Ramos (cell line): ENCODE measurements around the gene MPDU1.

Source experiments
- in situ Hi-C: fragments of 300-500 bp; cut with MboI; formaldehyde crosslinking; loops from one replicate; pipeline ENCODE4 v1.14.3; 2022; ENCODE audit warnings: low sequenced_read_pairs; ENCODE audit not compliant: unreplicated experiment

MPDU1 gene

DNA sequence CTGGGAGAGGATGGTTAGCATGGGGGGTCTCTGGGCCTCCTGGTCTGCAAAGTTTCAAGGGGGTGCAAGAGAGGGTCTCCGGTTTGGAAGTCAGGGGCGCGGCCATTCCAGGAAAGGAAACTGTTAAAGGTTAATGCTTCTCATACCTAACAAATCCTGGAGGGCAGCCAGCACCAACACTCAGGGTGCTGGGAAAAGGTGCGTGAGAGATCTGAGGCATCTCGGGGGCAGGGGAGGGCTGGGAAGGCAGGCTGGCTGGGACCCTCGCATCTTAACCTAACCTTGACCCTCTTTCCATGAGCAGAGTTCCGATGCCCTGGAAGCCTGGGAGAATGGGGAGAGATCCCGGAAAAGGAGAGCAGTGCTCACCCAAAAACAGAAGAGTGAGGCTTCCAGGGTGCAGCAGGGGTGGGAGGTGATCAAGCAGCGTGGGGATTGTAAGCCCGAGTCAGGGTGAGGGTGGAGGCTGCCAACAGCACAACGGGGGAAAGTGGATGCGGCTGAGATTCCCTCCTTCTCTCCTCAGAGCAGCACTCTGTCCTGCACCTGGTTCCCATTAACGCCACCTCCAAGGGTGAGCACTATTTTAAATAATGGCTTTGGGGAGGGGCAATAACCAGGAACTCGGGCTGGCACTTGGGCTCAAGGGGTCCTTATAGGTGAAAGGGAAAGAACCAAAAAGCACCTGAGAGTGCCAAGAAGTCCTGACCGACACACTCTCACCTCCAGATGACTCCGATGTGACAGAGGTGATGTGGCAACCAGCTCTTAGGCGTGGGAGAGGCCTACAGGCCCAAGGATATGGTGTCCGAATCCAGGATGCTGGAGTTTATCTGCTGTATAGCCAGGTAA lies 24.1 kb upstream of the MPDU1 start:
- in situ Hi-C loops: no loop called here

DNA sequence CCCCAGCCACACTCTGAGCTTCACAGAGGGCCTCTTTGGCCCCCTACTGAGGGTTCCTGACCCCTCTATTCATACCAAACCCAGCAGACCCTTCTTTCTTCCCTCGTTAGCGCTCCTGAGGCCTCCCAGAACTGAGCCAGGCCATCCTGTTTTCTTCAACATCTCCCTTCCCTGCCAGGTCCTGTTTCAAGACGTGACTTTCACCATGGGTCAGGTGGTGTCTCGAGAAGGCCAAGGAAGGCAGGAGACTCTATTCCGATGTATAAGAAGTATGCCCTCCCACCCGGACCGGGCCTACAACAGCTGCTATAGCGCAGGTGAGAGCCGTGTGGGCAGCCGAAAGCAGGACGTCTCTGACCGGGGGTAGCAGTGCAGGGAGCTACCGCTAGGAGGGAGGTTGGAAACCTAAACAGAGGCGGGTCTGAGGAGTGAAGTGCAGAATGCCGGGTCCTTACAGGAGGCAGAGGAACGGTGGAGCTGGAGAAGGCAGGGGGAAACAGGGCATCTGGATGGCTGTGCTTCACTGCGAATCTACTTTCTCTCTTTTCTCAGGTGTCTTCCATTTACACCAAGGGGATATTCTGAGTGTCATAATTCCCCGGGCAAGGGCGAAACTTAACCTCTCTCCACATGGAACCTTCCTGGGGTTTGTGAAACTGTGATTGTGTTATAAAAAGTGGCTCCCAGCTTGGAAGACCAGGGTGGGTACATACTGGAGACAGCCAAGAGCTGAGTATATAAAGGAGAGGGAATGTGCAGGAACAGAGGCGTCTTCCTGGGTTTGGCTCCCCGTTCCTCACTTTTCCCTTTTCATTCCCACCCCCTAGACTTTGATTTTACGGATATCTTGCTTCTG lies 23.3 kb upstream of the MPDU1 start:
- in situ Hi-C loops: no loop called here

DNA sequence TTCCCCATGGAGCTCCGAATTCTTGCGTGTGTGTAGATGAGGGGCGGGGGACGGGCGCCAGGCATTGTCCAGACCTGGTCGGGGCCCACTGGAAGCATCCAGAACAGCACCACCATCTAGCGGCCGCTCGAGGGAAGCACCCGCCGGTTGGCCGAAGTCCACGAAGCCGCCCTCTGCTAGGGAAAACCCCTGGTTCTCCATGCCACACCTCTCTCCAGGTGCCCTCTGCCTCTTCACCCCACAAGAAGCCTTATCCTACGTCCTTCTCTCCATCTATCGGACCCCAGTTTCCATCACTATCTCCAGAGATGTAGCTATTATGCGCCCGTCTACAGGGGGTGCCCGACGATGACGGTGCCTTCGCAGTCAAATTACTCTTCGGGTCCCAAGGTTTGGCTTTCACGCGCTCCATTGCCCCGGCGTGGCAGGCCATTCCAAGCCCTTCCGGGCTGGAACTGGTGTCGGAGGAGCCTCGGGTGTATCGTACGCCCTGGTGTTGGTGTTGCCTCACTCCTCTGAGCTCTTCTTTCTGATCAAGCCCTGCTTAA lies 22.6 kb upstream of the MPDU1 start:
- in situ Hi-C loops: no loop called here

DNA sequence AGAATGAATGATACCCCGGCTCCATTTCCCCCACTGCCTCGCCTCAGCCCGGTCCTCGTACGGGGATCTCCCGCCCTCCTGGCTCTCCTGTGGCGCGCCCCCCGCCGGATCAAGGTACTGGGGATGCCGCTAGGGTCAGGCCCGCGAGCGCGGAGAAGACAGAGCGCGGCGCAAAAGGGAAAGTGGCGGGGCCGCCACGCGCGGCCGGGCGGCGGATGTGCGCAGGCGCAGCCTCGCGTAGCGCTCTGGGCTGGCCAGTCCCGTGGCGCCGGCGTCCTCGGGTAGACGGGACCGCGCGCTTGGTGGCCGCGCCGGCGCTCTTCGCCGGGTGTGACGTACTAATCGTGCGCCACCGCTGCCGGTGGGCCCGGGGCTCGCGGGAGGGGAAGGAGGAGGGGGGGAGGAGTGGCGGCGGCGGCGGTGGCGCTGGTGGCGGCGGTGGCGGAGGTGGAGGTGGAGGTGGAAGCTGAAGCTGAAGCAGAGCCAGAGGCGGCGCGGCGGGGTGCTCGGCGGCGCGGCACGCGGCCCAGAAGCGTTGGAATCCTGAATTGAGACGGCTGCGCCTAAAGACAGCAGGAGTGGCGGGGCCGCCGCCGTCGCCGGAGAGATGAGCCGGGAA lies 22.0 kb upstream of the MPDU1 start, which contains the start of gene SENP3:
SENP3 (plus strand) TSS at position 331 of the 619 bp plus-strand sequence. CDS start 1,158 bp downstream, outside the sequence.
- in situ Hi-C loops: no loop called here

DNA sequence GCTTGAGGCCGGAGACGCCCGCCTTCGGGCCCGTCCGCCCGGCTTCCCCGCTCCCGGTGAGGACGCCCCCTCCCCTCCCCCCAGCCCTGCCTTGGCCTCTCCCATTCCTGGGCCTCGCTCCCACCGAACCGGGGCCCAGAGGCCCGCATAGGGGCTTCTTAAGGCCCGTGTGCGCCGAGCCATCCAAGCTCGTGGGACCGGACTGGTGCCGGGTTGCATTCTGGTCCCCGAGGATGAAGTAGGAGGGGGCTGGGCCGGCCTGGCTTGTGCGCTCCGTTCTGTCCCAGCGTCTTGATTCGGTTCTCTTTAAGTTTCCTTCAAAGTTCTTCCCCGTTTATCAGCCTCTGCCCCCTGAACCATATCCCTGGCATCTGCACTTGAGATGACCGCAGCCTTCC lies 21.4 kb upstream of the MPDU1 start:
- in situ Hi-C loops: no loop called here

DNA sequence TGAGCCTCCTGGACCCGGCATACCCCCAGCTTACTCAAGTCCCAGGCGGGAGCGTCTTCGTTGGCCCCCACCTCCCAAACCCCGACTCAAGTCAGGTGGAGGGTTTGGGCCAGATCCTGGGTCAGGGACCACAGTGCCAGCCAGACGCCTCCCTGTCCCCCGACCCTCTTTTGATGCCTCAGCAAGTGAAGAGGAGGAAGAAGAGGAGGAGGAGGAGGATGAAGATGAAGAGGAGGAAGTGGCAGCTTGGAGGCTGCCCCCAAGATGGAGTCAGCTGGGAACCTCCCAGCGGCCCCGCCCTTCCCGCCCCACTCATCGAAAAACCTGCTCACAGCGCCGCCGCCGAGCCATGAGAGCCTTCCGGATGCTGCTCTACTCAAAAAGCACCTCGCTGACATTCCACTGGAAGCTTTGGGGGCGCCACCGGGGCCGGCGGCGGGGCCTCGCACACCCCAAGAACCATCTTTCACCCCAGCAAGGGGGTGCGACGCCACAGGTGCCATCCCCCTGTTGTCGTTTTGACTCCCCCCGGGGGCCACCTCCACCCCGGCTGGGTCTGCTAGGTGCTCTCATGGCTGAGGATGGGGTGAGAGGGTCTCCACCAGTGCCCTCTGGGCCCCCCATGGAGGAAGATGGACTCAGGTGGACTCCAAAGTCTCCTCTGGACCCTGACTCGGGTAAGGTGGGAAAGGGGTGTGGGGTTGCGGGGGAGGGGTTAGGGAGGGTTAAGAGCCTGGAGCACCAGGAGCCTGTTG lies 20.4 kb upstream of the MPDU1 start:
- in situ Hi-C loops: no loop called here

DNA sequence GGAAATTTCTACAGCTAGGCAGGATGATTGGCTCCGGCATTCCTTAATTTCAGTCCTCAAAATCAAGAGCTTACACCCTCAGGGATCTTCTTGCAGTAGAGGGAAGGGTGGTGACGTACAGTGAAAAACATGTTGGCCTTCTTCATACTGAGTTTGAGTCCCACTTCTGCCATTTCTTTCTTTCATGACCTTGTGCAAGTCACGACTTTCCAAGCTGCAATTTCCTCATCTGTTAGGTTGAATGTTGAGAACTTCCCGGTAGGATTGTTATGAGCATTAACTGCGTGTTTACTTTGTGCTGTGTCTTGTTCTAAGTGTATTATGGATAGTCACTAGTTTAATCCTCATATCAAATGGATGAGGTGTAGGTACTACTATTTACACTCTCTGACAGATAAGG lies 14.1 kb upstream of the MPDU1 start:
- in situ Hi-C loops: no loop called here

DNA sequence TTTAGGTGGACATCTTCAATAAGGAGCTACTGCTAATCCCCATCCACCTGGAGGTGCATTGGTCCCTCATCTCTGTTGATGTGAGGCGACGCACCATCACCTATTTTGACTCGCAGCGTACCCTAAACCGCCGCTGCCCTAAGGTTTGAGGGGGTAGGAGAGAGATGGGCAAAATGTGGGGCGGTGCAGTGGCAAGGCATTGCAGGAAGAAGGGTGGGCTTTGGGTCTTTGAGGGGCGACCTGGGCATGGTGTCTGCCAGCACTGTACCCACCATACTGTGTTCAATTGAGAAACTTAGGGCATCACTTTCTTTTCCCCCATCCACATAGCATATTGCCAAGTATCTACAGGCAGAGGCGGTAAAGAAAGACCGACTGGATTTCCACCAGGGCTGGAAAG lies 13.3 kb upstream of the MPDU1 start:
- in situ Hi-C loops: no loop called here

DNA sequence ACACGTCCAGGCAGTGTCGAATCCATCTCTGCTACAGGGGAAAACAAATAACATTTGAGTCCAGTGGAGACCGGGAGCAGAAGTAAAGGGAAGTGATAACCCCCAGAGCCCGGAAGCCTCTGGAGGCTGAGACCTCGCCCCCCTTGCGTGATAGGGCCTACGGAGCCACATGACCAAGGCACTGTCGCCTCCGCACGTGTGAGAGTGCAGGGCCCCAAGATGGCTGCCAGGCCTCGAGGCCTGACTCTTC lies 11.4 kb upstream of the MPDU1 start:
- in situ Hi-C loops: no loop called here

DNA sequence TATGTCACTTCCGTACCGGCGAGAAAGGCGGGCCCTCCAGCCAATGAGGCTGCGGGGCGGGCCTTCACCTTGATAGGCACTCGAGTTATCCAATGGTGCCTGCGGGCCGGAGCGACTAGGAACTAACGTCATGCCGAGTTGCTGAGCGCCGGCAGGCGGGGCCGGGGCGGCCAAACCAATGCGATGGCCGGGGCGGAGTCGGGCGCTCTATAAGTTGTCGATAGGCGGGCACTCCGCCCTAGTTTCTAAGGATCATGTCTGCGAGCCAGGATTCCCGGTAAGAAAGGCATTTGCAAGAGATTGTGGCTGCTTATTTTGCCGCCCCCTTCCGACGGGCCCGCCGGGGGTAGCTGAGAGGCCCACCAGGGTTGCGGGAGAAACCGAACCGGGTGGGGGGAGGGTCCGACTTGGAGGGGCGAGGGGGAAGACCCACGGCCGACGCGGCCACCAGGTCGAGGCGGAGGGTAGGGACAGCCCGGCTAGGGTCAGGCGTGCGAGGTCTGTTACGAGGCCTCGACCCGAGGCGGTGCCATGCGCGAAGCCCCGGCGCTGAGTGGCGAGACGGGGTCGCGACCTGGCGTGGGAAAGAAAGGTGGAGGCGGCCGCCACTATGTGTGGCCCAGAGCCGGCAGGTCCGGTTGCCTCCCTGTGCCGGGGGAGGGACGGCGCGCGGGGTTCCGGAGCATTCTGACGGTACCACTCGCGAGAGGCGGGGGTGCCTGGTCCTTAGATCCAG lies 10.9 kb upstream of the MPDU1 start:
- in situ Hi-C loops: no loop called here

DNA sequence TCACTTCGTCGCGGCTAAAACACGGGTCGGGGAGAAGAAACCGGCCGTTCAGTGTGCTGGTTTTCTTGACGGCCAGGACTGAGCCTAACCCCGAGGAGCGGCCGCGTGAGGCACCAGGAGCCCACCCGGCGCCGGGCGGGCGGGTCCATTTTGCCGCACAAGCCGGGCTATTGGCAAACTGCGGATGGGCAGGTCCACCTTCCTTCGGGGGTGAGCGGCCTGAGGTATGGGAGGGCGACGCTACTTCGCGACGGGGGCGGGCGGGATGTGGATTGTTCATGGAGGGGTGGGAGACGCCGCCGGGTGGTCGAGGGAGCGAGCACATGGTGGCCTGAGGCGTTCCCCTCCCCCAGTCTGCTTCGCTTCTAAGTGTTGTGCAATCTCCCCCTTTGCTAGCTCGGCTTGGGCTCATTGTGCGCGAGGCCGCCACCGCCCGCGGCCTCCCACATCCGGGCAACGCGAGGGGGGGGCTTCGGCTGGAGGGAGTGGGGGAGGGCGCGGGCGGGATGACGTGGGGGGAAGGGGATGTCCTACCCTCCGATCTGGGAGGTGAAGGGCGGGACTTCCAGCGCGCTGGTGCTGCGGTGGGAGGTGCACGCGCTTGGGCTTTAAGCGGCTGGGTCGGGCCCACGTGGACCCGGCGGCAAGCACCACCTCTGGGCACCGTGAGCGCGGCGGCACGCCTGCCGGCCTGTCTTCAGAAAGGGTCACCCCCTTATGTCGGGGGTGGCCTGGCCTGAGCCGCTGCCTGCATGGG lies 10.2 kb upstream of the MPDU1 start:
- in situ Hi-C loops: no loop called here

DNA sequence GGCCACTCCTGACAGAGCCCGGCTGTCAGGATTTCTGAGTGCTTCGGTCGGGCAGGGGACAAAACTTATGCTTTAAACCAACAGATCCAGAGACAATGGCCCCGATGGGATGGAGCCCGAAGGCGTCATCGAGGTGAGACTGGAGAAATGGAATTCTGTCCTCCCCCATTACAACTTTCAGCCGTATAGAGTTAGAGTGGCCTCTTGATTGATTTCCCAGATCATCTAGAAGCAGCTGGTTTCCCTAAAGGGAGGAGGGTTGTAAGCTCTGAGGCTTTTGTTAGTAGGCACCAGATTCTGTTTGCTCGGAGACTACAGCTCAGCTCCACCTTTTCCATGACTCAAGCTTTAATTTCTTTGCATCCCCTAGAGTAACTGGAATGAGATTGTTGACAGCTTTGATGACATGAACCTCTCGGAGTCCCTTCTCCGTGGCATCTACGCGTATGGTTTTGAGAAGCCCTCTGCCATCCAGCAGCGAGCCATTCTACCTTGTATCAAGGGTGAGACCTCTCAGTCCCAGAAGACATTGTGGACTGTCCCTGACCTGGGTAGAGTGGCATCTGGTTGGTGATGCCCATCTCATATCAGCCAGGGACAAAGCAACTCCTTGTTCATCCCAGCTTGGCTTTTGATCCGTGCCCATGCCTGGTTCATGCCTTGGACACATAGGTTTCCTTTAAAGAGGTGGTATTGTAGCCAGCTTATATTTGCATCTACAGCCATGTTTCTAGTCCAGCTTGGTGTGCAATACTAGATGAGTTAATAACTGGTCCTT lies 9.3 kb upstream of the MPDU1 start:
- in situ Hi-C loops: no loop called here

DNA sequence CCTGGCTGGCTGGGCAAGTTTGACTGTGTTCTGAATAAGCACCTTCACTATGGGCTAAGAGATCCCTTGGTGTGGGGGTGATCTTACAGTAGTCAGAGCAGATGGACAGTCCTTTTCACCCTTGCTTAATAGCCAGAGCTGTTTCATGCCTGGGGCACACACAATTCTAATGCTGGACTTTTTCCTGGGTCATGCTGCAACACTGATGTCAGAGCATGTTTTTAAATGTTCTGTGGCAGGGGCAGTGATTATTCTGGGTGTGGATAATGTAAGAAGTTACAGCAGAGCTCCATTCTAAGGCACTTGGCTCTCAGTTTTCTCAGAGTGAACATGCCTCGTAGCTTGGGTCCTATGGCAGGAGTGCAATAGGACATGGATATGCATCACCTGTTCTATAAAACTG lies 8.2 kb upstream of the MPDU1 start:
- in situ Hi-C loops: no loop called here

DNA sequence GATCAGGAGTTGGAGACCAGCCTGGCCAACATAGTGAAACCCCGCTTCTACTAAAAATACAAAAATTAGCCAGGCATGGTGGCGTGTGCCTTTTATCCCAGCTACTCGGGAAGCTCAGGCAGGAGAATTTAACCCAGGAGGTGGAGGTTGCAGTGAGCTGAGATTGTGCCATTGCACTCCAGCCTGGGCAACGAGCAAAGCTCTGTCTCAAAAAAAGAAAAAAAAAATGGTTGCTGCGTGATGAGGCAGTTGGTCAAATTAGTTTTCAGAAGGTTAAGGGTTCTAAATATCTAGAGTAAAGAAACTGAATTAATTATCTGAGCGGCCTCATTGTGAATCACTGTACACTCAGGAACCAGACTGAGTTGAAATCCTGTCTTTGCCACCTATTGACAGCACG lies 7.7 kb upstream of the MPDU1 start:
- in situ Hi-C loops: no loop called here

DNA sequence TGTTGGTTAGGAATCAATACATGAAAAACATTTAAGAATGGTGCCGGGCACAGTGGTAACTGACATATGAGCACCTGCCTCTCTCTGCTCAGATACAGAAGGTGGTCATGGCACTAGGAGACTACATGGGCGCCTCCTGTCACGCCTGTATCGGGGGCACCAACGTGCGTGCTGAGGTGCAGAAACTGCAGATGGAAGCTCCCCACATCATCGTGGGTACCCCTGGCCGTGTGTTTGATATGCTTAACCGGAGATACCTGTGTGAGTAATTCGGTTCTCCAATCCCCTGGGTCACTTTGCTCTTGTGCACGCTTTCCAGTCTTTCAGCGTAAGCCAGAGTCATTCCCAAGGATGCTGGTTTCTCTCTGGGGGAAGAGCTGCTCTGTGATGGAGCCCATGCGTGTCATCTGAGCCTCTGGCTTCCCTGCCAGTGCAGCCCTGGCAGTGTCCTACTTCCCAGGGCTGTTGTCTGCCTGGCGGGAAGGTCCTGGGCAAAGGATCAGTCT lies 7.2 kb upstream of the MPDU1 start:
- in situ Hi-C loops: no loop called here

DNA sequence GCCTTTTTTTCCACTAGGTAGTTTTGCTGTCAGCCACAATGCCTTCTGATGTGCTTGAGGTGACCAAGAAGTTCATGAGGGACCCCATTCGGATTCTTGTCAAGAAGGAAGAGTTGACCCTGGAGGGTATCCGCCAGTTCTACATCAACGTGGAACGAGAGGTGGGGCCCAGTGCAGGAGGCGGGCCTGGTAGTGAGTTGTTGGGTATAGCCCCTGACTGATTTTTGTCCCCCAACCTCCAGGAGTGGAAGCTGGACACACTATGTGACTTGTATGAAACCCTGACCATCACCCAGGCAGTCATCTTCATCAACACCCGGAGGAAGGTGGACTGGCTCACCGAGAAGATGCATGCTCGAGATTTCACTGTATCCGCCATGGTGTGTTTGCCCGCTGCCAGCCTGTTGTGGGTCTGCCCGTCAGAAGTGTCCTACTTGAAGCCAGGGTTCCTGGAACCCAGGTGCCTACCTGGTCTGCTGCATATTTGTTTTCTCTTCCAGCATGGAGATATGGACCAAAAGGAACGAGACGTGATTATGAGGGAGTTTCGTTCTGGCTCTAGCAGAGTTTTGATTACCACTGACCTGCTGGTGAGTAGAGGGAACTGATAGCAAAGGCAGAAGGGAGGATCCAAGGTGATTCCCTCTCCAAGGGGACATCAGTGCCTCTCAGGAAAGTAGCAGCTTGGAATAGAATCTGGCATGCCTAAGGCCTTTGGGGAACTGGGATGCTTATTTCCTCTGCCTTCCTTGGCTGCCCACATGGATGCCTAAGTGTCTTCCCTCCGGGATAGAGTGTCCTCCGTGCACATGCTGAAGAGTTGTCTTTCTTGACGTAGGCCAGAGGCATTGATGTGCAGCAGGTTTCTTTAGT lies 6.1 kb upstream of the MPDU1 start:
- in situ Hi-C loops: no loop called here
